ENCODE results near the gene CASP9.

The CASP9 gene

DNA sequence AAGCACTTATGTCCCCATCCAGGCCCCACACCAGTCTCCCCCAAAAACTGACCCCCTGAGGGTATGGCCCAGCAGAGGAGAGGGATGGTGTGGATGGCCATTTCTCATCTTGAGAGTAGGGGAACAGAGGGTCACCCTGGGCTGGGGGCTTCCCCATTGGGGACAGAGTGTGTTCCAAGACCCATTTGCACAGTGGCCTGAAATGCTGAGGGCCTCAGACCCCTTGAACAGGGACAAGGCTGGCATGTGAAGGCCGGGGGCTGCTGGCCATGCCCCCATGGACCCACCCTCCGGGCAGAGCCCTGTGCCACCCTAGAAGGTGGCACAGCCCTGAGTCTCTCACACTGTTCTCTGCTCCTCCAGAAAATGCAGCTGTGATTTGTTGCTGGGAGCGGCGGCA, 77.8 kb downstream of the CASP9 start:
- TF ChIP-seq, protein P1, sequence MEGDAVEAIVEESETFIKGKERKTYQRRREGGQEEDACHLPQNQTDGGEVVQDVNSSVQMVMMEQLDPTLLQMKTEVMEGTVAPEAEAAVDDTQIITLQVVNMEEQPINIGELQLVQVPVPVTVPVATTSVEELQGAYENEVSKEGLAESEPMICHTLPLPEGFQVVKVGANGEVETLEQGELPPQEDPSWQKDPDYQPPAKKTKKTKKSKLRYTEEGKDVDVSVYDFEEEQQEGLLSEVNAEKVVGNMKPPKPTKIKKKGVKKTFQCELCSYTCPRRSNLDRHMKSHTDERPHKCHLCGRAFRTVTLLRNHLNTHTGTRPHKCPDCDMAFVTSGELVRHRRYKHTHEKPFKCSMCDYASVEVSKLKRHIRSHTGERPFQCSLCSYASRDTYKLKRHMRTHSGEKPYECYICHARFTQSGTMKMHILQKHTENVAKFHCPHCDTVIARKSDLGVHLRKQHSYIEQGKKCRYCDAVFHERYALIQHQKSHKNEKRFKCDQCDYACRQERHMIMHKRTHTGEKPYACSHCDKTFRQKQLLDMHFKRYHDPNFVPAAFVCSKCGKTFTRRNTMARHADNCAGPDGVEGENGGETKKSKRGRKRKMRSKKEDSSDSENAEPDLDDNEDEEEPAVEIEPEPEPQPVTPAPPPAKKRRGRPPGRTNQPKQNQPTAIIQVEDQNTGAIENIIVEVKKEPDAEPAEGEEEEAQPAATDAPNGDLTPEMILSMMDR (conservative IDR thresholded peaks at IDR 0.05; ENCODE audit: low read depth, low read length), result no peak
- DNase-seq (ENCODE audit: low read depth), result no peak
- no peak overlapping the region for H3K4me3 ChIP-seq (ENCODE audit: low read length)

DNA sequence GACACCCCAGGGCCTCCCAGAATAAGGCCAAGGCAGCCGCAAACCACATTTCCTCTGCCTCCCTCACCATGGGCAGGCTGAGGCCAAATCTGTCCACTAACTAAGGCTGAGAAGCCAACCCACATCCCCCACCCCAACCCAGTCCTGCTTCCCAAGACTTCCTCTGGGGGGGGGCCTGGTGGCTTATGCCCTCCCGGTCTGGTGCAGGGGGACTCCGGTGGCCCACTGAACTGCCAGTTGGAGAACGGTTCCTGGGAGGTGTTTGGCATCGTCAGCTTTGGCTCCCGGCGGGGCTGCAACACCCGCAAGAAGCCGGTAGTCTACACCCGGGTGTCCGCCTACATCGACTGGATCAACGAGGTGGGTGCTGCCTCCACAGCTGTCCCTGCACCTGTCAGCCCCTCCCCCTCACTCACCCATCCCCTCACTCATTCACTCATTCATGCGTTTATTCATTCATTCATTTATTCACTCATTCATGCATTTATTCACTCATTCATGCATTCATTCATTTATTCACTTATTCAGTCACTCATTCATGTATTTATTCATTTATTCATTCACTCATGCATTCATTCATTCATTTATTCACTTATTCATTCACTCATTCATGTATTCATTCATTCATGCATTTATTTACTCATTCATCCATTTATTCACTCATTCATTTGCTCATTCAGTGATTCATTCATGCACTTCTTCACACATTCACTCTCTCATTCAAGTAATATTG, 78.5 kb downstream of the CASP9 start:
- H3K4me3 ChIP-seq (ENCODE audit: low read length), result no peak overlapping the region
- DNase-seq (ENCODE audit: low read depth), result no peak
- TF ChIP-seq, protein P1 (conservative IDR thresholded peaks at IDR 0.05; ENCODE audit: low read depth, low read length), result no peak

DNA sequence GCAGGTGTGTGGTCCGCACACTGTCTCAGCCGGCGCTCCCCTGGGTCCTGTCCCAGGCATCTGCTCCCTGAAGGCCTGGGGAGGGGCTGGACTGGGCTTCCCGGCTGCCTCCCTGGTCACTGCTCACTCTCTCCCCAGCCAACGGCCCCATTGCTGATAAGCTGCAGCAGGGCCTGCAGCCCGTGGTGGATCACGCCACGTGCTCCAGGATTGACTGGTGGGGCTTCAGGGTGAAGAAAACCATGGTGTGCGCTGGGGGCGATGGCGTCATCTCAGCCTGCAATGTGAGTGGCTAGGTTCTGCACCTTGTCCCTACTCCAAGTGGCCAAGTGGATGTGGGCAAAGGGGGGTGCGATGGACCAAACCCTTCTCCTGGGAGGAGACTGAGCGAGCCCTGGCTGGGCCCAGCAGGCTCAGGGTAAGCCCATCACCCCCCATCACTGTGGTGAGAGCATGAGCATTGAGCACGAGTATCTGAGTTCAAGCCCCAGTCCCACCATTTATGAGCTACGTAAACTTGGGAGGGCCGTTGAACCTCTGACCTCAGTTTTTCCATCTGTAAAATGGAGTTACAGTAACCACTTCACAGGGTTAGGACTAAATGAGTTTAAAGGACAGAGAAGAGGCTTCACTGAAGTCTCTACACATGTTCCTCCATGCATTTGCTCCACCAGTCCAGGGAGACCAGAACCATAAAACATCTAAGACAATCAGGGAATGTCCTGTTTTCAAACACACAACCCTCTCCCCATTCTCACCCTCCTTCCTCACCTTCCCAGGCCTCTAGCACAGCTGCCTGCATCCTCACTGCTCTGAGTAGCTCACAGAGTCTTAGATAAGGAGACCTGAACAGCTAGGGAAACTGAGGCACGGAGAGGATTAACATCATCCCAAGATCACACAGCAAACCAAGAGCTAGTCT, 79.3 kb downstream of the CASP9 start:
- no peak overlapping the region for H3K4me3 ChIP-seq (ENCODE audit: low read length)
- TF ChIP-seq, protein P1 (conservative IDR thresholded peaks at IDR 0.05; ENCODE audit: low read depth, low read length), result no peak
- no peak for DNase-seq (ENCODE audit: low read depth)

DNA sequence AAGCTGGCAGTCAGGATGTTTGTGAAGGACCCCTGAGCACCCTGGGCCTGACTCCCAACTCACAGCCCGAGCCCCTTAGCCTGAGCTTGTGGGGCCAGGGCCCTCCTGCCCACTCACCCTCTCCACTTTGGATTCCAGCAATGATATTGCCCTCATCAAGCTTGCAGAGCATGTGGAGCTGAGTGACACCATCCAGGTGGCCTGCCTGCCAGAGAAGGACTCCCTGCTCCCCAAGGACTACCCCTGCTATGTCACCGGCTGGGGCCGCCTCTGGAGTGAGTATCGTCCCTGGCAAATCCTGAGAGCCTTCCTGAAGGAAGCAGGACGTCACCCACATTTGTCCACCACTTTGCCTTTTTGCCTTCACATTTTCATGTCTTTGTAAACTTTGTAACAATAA, 80.7 kb downstream of the CASP9 start:
- no peak for DNase-seq (ENCODE audit: low read depth)
- TF ChIP-seq, protein P1 (conservative IDR thresholded peaks at IDR 0.05; ENCODE audit: low read depth, low read length), result no peak
- H3K4me3 ChIP-seq (ENCODE audit: low read length), result no peak overlapping the region

DNA sequence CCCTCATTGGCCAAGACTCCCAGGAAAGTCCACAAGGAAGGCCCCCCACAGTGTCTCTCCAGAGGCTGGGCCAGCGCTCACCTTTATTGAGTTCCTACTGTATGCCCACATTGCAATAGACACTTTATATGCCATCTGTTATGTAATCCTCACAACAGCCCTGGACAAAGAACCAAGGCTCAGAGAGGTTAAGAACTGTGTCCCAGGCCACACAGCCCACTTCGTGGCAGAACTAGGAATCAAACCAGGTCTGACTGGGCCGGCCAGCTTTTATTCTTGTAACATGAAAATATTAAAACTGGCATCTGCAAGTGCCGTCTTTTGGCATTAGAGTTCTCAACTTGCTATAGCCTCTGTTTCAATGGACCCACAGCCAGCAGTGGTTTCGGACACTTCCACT, 81.3 kb downstream of the CASP9 start:
- no peak for DNase-seq (ENCODE audit: low read depth)
- TF ChIP-seq, protein P1 (conservative IDR thresholded peaks at IDR 0.05; ENCODE audit: low read depth, low read length), result no peak
- H3K4me3 ChIP-seq (ENCODE audit: low read length), result no peak overlapping the region

DNA sequence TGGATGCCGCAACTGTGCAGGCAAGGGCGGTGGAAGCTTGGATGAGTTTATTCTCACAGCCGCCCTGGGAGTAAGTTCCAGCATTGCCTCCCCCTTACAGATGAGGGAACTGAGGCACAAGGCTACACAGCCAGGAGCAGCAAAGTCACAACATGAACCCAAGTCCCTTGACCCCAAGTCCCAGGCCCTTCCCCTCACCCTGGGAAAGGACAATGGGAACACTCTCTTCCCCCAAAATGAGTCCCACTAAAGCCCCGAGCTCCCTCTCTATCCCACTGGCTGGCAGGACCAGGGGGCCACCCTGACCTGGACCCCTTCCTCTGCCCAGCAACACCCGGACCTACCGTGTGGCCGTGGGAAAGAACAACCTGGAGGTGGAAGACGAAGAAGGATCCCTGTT, 81.9 kb downstream of the CASP9 start:
- DNase-seq (ENCODE audit: low read depth), result no peak
- TF ChIP-seq, protein P1 (conservative IDR thresholded peaks at IDR 0.05; ENCODE audit: low read depth, low read length), result no peak
- no peak overlapping the region for H3K4me3 ChIP-seq (ENCODE audit: low read length)

Measured in retinal pigment epithelial cell (primary cell).